Measurements from ENCODE around the gene THBD.

DNA sequence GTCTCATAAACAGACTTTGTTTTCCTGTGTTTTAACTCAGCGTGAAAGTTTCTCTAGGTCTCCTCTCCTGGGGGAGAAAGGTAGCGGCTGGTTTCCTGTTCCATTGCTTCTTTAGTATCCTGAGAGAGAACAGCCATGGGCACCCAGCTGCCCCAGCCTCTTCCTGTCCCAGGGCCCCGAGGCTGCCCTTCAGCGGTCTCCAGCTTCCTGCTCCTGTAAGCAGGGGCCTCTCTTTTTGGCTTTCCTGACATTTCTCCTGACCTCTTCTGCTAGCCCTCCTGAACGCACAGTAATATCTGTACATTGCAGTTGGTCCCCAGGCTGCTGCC is 16.8 kb downstream of the THBD start:
- TF ChIP-seq, protein P1, sequence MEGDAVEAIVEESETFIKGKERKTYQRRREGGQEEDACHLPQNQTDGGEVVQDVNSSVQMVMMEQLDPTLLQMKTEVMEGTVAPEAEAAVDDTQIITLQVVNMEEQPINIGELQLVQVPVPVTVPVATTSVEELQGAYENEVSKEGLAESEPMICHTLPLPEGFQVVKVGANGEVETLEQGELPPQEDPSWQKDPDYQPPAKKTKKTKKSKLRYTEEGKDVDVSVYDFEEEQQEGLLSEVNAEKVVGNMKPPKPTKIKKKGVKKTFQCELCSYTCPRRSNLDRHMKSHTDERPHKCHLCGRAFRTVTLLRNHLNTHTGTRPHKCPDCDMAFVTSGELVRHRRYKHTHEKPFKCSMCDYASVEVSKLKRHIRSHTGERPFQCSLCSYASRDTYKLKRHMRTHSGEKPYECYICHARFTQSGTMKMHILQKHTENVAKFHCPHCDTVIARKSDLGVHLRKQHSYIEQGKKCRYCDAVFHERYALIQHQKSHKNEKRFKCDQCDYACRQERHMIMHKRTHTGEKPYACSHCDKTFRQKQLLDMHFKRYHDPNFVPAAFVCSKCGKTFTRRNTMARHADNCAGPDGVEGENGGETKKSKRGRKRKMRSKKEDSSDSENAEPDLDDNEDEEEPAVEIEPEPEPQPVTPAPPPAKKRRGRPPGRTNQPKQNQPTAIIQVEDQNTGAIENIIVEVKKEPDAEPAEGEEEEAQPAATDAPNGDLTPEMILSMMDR (conservative IDR thresholded peaks at IDR 0.05 in 1 of 2, IDR thresholded peaks at IDR 0.05 in 1 of 2; ENCODE audit: low read depth in 1 of 2, low read length in 2 of 2) = no peak
- TF ChIP-seq EZH2 (IDR thresholded peaks at IDR 0.05; ENCODE audit: low read length, missing control alignments) = no peak
